ENCODE data around the gene GPR146. TPM values are rescaled to one million over a fixed set of nuclear protein-coding genes. Genes with fewer than 3 reads are reported as not detected.
A peak's percentile ranks its signal among the peaks of the same experiment; 100 is the strongest.

The GPR146 gene
- total RNA-seq, 1 donor from 2014 or later = 5.2 TPM

DNA sequence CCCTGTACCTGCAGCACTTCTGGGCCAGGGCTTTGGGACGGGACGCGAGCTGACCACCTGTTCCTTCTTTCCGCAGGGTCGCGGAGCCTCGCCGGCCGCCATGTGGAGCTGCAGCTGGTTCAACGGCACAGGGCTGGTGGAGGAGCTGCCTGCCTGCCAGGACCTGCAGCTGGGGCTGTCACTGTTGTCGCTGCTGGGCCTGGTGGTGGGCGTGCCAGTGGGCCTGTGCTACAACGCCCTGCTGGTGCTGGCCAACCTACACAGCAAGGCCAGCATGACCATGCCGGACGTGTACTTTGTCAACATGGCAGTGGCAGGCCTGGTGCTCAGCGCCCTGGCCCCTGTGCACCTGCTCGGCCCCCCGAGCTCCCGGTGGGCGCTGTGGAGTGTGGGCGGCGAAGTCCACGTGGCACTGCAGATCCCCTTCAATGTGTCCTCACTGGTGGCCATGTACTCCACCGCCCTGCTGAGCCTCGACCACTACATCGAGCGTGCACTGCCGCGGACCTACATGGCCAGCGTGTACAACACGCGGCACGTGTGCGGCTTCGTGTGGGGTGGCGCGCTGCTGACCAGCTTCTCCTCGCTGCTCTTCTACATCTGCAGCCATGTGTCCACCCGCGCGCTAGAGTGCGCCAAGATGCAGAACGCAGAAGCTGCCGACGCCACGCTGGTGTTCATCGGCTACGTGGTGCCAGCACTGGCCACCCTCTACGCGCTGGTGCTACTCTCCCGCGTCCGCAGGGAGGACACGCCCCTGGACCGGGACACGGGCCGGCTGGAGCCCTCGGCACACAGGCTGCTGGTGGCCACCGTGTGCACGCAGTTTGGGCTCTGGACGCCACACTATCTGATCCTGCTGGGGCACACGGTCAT, 13.3 kb downstream of the GPR146 start:
- peaks cover 0 to 4% (median 0%) of the 10 kb centered on the region in 3 donors for H3K36me3 ChIP-seq (ENCODE audit: control insufficient read depth in 3 of 3, insufficient read depth in 3 of 3, low read length in 3 of 3)
- H3K4me1 ChIP-seq (ENCODE audit: control insufficient read depth in 3 of 3, insufficient read depth in 3 of 3, low read length in 3 of 3) = peaks cover 23 to 54% (median 52%) of the 10 kb centered on the region in 3 donors
- no peak overlapping the region for H3K9ac ChIP-seq (ENCODE audit: low read depth in 1 of 3, low read length in 3 of 3)
- no peaks in the 10 kb centered on the region for H3K27me3 ChIP-seq (ENCODE audit: control insufficient read depth in 3 of 3, insufficient read depth in 3 of 3, low read length in 3 of 3)
- H3K4me3 ChIP-seq (ENCODE audit: low read length in 3 of 3) = no peak overlapping the region
- H3K27ac ChIP-seq (ENCODE audit: low read depth, low read length) = no peak overlapping the region
- H3K9me3 ChIP-seq (ENCODE audit: control insufficient read depth in 3 of 3, low read length in 3 of 3) = no peaks in the 10 kb centered on the region

DNA sequence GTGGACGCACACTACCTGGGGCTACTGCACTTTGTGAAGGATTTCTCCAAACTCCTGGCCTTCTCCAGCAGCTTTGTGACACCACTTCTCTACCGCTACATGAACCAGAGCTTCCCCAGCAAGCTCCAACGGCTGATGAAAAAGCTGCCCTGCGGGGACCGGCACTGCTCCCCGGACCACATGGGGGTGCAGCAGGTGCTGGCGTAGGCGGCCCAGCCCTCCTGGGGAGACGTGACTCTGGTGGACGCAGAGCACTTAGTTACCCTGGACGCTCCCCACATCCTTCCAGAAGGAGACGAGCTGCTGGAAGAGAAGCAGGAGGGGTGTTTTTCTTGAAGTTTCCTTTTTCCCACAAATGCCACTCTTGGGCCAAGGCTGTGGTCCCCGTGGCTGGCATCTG, 14.0 kb downstream of the GPR146 start:
- peaks cover 0 to 4% (median 0%) of the 10 kb centered on the region in 3 donors for H3K36me3 ChIP-seq (ENCODE audit: control insufficient read depth in 3 of 3, insufficient read depth in 3 of 3, low read length in 3 of 3)
- peaks cover 21 to 48% (median 47%) of the 10 kb centered on the region in 3 donors for H3K4me1 ChIP-seq (ENCODE audit: control insufficient read depth in 3 of 3, insufficient read depth in 3 of 3, low read length in 3 of 3)
- H3K27ac ChIP-seq (ENCODE audit: low read depth, low read length) = no peak overlapping the region
- no peaks in the 10 kb centered on the region for H3K9me3 ChIP-seq (ENCODE audit: control insufficient read depth in 3 of 3, low read length in 3 of 3)
- no peak overlapping the region for H3K9ac ChIP-seq (ENCODE audit: low read depth in 1 of 3, low read length in 3 of 3)
- H3K4me3 ChIP-seq (ENCODE audit: low read length in 3 of 3) = no peak overlapping the region
- no peaks in the 10 kb centered on the region for H3K27me3 ChIP-seq (ENCODE audit: control insufficient read depth in 3 of 3, insufficient read depth in 3 of 3, low read length in 3 of 3)

DNA sequence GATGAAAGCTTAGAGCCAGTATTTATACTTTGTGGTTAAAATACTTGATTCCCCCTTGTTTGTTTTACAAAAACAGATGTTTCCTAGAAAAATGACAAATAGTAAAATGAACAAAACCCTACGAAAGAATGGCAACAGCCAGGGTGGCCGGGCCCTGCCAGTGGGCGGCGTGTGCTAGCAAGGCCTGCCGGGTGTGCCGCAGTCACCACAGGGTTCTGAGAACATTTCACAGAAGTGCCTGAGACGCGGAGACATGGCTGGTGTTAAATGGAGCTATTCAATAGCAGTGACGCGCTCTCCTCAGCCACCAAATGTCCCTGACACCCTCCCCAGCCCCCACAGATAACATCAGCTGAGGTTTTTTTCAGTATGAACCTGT, 14.5 kb downstream of the GPR146 start:
- Histone ChIP-seq H3K9me3 (ENCODE audit: control insufficient read depth in 3 of 3, low read length in 3 of 3) (no peaks in the 10 kb centered on the region), H3K27me3 (ENCODE audit: control insufficient read depth in 3 of 3, insufficient read depth in 3 of 3, low read length in 3 of 3) (no peaks in the 10 kb centered on the region), H3K4me1 (ENCODE audit: control insufficient read depth in 3 of 3, insufficient read depth in 3 of 3, low read length in 3 of 3) (peaks cover 18 to 46% (median 45%) of the 10 kb centered on the region in 3 donors), H3K27ac (ENCODE audit: low read depth, low read length) (no peak overlapping the region), H3K36me3 (ENCODE audit: control insufficient read depth in 3 of 3, insufficient read depth in 3 of 3, low read length in 3 of 3) (peaks cover 0 to 4% (median 0%) of the 10 kb centered on the region in 3 donors), H3K4me3 (ENCODE audit: low read length in 3 of 3) (no peak overlapping the region), H3K9ac (ENCODE audit: low read depth in 1 of 3, low read length in 3 of 3) (no peak overlapping the region)

DNA sequence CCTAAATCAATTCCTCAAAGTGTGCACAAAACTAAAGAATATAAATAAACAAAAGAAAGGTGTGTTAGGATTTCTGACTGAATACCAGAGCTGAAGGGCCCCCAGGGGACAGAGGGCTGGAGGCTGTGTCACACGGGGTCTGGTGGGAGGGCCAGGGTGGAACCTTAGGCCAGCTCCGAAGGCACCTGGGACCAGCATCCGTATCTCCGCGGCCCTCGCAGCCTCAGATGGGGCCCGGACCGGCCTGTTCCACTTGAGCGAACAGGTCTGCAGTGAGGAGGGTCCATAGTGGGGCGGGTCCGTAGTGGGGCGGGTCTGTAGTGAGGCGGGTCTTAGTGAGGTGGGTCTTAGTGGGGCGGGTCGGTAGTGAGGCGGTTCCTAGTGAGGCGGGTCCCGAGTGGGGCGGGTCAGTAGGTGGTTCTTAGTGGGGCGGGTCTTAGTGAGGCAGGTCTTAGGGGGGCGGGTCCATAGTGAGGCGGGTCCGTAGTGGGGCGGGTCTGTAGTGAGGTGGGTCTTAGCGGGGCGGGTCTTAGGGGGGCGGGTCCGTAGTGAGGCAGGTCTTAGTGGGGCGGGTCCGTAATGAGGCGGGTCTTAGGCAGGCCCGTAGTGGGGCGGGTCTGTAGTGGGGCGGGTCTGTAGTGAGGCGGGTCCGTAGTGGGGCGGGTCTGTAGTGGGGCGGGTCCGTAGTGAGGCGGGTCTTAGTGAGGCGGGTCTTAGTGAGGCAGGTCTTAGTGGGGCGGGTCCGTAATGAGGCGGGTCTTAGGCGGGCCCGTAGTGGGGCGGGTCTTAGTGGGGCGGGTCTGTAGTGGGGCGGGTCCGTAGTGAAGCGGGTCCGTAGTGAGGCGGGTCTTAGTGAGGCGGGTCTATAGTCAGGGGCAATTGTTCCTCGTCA, 15.1 kb downstream of the GPR146 start:
- Histone ChIP-seq H3K9me3 (ENCODE audit: control insufficient read depth in 3 of 3, low read length in 3 of 3) (no peaks in the 10 kb centered on the region), H3K27ac (ENCODE audit: low read depth, low read length) (no peak overlapping the region), H3K36me3 (ENCODE audit: control insufficient read depth in 3 of 3, insufficient read depth in 3 of 3, low read length in 3 of 3) (peaks cover 0 to 4% (median 0%) of the 10 kb centered on the region in 3 donors), H3K27me3 (ENCODE audit: control insufficient read depth in 3 of 3, insufficient read depth in 3 of 3, low read length in 3 of 3) (no peaks in the 10 kb centered on the region), H3K4me1 (ENCODE audit: control insufficient read depth in 3 of 3, insufficient read depth in 3 of 3, low read length in 3 of 3) (peaks cover 17 to 41% (median 38%) of the 10 kb centered on the region in 3 donors), H3K9ac (ENCODE audit: low read depth in 1 of 3, low read length in 3 of 3) (no peak overlapping the region), H3K4me3 (ENCODE audit: low read length in 3 of 3) (no peak overlapping the region)

DNA sequence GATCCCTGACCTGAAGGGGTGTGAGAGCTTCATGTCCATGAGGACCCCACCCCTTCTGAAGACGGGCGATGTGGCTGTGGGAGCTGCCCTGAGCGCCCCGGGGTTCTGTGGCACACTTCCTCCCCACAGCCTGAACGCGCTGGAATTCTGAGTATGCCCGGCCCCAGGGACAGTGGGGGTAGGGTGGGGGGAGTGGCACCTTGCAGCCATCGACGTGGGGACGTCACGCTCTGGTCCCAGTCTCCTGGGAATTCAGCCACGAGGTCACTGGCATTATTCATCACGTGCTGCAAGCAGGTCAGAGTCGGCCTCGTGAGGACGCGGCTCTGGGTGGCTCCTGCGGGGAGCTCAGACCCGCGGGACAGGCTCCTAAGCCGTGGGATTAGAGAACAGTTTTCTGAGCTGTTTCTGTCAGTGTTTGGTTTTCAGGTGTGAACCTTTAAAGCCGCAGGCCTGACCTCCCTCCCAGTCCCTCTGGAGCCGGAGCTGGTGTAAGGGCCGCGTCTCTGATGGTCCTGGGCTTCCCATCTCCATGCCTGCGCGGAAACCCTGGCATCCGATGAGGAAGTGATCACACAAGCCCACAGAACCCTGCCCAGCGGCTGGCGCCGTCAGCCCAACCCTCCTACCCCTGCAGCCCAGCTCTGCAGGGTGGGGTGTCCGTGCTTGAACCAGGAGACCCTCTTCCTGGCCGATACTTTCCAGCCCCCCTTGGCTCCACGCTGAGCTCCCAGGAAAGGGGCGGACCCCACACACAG, 16.1 kb downstream of the GPR146 start:
- H3K27ac ChIP-seq (ENCODE audit: low read depth, low read length) = no peak overlapping the region
- H3K27me3 ChIP-seq (ENCODE audit: control insufficient read depth in 3 of 3, insufficient read depth in 3 of 3, low read length in 3 of 3) = peaks cover 0 to 8% (median 0%) of the 10 kb centered on the region in 3 donors
- H3K4me1 ChIP-seq (ENCODE audit: control insufficient read depth in 3 of 3, insufficient read depth in 3 of 3, low read length in 3 of 3) = peaks cover 21 to 37% (median 35%) of the 10 kb centered on the region in 3 donors
- peaks cover 0 to 4% (median 0%) of the 10 kb centered on the region in 3 donors for H3K36me3 ChIP-seq (ENCODE audit: control insufficient read depth in 3 of 3, insufficient read depth in 3 of 3, low read length in 3 of 3)
- no peaks in the 10 kb centered on the region for H3K9me3 ChIP-seq (ENCODE audit: control insufficient read depth in 3 of 3, low read length in 3 of 3)
- peak overlapping the region in 1 of 3 donors; percentile 16 for H3K9ac ChIP-seq (ENCODE audit: low read depth in 1 of 3, low read length in 3 of 3)
- no peak overlapping the region for H3K4me3 ChIP-seq (ENCODE audit: low read length in 3 of 3)

DNA sequence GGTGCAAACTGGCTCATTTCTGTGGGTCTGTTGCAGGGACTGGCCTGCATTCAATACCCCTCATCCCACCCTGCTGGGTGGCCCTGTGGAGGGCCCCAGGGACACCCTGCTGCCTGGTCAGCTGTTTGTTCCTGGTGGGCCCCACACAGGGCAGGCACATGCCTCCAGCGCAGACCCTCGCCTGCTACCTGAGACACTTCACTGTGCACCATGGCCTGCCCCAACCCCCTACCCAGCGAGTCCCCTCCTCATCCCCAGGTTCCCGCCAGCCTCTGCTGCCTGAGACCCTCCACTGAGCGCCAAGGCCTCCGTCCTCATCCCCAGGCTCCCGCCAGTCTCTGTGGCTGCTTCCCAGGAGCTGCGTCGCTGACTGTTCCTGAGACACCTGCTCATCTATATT, 16.8 kb downstream of the GPR146 start:
- no peak overlapping the region for H3K9ac ChIP-seq (ENCODE audit: low read depth in 1 of 3, low read length in 3 of 3)
- H3K4me1 ChIP-seq (ENCODE audit: control insufficient read depth in 3 of 3, insufficient read depth in 3 of 3, low read length in 3 of 3) = peaks cover 20 to 33% (median 32%) of the 10 kb centered on the region in 3 donors
- H3K27me3 ChIP-seq (ENCODE audit: control insufficient read depth in 3 of 3, insufficient read depth in 3 of 3, low read length in 3 of 3) = peaks cover 0 to 9% (median 0%) of the 10 kb centered on the region in 3 donors
- H3K36me3 ChIP-seq (ENCODE audit: control insufficient read depth in 3 of 3, insufficient read depth in 3 of 3, low read length in 3 of 3) = peaks cover 0 to 4% (median 0%) of the 10 kb centered on the region in 3 donors
- H3K27ac ChIP-seq (ENCODE audit: low read depth, low read length) = no peak overlapping the region
- H3K9me3 ChIP-seq (ENCODE audit: control insufficient read depth in 3 of 3, low read length in 3 of 3) = no peaks in the 10 kb centered on the region
- H3K4me3 ChIP-seq (ENCODE audit: low read length in 3 of 3) = no peak overlapping the region

DNA sequence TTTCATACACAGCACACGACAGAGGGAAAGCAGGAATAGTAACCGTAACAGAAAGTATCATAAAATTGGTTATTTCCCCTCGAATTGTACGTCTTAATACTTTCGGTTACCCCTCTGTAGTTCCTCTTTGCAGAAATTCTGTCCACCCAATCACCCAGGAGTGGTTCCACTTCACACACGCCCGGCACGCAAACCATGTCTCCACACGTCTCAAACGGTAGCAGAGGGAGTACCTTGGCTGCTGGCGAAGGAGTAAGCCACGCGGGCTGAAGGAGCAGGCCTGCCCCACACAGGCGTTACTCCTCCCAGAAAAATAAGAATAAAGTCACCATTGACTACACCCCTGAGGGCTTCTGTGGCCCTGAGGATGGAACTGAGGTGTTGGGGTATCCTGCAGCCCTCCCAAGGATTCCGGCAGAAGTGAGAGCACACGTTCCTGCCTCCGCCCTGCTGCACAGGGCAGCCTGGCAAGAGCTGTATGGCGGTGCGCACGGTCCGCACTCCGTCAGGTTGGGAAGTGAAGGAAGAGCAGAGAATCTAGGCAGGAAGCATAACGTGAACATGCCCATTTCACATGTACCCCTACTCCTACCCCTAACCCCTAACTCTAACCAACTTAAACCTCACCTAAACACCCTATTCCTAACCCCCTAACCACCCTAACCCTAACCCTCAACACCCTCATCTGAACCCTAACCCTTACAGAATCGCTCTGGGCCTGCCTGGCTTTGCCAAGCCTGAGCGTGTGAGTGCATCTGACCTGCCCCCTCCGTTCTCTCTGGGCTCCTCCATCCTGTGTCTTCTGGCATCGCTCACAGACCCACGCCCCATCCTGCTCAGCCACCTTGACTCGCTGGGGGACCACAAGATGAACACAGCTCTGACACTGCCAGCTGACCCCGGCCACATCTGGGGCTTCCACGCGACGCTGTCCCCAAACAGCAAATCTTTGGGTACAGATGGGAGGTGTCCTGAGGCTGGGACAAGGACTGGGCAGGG, 18.2 kb downstream of the GPR146 start:
- Histone ChIP-seq H3K9me3 (ENCODE audit: control insufficient read depth in 3 of 3, low read length in 3 of 3) (no peaks in the 10 kb centered on the region), H3K9ac (ENCODE audit: low read depth in 1 of 3, low read length in 3 of 3) (no peak overlapping the region), H3K27me3 (ENCODE audit: control insufficient read depth in 3 of 3, insufficient read depth in 3 of 3, low read length in 3 of 3) (peaks cover 0 to 9% (median 0%) of the 10 kb centered on the region in 3 donors), H3K36me3 (ENCODE audit: control insufficient read depth in 3 of 3, insufficient read depth in 3 of 3, low read length in 3 of 3) (peaks cover 0 to 4% (median 0%) of the 10 kb centered on the region in 3 donors), H3K4me3 (ENCODE audit: low read length in 3 of 3) (no peak overlapping the region), H3K27ac (ENCODE audit: low read depth, low read length) (no peak overlapping the region), H3K4me1 (ENCODE audit: control insufficient read depth in 3 of 3, insufficient read depth in 3 of 3, low read length in 3 of 3) (peaks cover 17 to 21% (median 21%) of the 10 kb centered on the region in 3 donors)

DNA sequence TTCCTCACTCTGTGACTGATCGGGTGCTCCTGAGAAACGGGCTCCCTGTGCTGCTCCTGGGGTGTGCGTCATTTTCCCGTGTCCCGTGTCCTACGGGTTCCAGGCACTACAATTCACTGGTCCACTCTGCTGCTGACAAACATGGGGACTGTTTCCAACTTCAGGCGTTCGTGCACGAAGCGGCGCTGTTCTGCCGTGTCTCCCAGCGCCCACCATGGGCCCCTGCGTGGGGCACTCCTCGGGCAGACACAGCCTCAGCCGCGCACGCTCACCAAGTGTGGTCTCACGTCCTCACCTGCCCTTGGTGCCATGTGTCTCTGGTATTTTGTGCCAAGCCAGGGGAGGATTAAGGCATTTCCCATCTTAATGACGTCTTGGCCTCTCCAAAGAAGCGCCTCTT, 19.0 kb downstream of the GPR146 start:
- Histone ChIP-seq H3K36me3 (ENCODE audit: control insufficient read depth in 3 of 3, insufficient read depth in 3 of 3, low read length in 3 of 3) (no peaks in the 10 kb centered on the region), H3K9me3 (ENCODE audit: control insufficient read depth in 3 of 3, low read length in 3 of 3) (no peaks in the 10 kb centered on the region), H3K4me1 (ENCODE audit: control insufficient read depth in 3 of 3, insufficient read depth in 3 of 3, low read length in 3 of 3) (peaks cover 17 to 21% (median 17%) of the 10 kb centered on the region in 3 donors), H3K27me3 (ENCODE audit: control insufficient read depth in 3 of 3, insufficient read depth in 3 of 3, low read length in 3 of 3) (peaks cover 0 to 9% (median 0%) of the 10 kb centered on the region in 3 donors), H3K9ac (ENCODE audit: low read depth in 1 of 3, low read length in 3 of 3) (no peak overlapping the region), H3K4me3 (ENCODE audit: low read length in 3 of 3) (no peak overlapping the region), H3K27ac (ENCODE audit: low read depth, low read length) (no peak overlapping the region)

All from skeletal muscle tissue (tissue), 4 donors.